AG09309 (cell line): ENCODE measurements around the gene CDK15.

Experiments
- DNase-seq: peaks from one replicate; pipeline ENCODE4 v3.0.0-alpha.2; 2010; ENCODE audit warnings: low read depth
- H3K4me3 ChIP-seq: 2 replicates; pipeline ENCODE4 v1.5.1; 2011; ENCODE audit warnings: mild to moderate bottlenecking, low read depth, low read length, moderate library complexity; ENCODE audit not compliant: control insufficient read depth
- TF ChIP-seq, protein P1 (sequence below): IDR thresholded peaks from 2 replicates; pipeline ENCODE4 v1.5.1; 2011; ENCODE audit warnings: mild to moderate bottlenecking, low read depth, low read length, inconsistent platforms; ENCODE audit not compliant: insufficient read depth, control insufficient read depth; ENCODE audit errors: missing control alignments

The CDK15 gene

DNA sequence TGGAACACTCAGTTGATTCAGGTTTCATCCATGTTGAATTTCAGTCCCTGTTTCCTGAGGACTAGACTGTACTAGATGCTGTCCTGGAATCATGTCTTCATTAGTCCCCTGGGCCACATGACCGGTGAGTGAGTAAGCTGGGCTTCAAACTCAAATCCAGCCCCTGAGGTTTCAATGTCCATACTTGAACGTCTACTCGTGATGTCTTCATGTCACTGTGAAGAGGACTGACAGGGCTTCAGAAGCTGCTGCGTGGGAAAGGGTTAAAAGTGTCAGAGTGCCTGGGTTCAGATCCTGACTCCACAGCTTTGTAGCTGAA lies 101.2 kb downstream of the CDK15 start:
- no peak overlapping the region for H3K4me3 ChIP-seq
- no peak for DNase-seq
- TF ChIP-seq, protein P1, sequence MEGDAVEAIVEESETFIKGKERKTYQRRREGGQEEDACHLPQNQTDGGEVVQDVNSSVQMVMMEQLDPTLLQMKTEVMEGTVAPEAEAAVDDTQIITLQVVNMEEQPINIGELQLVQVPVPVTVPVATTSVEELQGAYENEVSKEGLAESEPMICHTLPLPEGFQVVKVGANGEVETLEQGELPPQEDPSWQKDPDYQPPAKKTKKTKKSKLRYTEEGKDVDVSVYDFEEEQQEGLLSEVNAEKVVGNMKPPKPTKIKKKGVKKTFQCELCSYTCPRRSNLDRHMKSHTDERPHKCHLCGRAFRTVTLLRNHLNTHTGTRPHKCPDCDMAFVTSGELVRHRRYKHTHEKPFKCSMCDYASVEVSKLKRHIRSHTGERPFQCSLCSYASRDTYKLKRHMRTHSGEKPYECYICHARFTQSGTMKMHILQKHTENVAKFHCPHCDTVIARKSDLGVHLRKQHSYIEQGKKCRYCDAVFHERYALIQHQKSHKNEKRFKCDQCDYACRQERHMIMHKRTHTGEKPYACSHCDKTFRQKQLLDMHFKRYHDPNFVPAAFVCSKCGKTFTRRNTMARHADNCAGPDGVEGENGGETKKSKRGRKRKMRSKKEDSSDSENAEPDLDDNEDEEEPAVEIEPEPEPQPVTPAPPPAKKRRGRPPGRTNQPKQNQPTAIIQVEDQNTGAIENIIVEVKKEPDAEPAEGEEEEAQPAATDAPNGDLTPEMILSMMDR = no peak

DNA sequence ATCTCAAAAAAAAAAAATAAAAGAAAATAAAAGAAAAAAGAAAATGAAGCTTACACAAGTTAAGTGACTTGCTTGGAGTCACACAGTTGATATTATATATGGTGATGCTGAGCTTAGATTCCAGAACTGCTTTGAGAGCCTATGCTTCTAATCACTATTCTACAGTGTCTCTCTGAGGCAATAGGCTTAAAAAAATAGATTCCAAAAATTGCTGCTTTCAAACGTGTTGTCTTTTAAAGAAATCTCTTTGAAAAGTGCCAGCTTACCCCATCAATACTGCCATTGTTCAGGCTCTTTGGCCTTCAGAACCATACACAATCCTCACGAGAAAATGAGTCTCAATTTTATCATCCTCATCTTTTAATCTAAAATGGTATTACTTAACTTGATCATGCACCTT lies 102.6 kb downstream of the CDK15 start:
- DNase-seq = no peak
- H3K4me3 ChIP-seq = no peak overlapping the region
- TF ChIP-seq, protein P1 = no peak

DNA sequence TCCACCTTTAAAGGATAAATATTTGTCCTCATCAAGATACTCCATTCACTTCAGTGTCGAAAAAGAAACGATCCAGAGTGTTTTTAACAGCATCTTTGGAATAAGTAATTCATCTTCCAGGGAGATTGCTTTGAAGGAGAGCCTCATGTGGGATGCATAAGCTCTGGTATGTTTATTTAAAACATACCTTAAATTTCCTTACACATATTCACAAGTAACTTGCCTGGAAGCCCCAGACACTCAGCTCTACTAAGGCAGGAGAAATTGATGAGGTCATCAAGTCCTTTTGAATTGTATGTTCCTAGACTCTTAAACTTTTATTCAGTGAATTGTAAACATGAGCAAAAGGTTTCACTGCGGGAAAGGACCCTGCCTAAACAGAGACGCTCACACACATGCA lies 103.0 kb downstream of the CDK15 start:
- peak; percentile 52 for DNase-seq
- peak overlapping the region; percentile 11 for H3K4me3 ChIP-seq
- TF ChIP-seq, protein P1 = no peak

DNA sequence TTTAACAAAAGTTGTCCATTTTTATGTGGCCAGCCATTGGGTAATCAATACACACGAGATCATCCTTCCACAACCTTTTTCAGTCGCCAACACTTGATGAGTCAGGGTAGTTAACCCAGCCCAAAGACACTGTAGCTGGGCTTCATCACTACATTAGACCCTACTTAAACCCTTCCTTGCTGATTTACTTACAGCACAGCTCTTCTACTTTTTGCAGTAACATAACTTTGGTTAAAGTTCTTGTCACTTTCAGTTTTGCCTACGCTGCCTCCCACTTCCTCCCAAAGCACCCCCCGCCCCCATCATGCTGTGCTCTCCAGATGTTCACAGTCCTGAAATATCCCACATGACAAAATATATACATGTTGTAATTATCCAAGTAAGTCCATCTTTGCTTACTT lies 103.6 kb downstream of the CDK15 start:
- peak; percentile 44 for DNase-seq
- H3K4me3 ChIP-seq = peak overlapping the region; percentile 11
- TF ChIP-seq, protein P1 = no peak

DNA sequence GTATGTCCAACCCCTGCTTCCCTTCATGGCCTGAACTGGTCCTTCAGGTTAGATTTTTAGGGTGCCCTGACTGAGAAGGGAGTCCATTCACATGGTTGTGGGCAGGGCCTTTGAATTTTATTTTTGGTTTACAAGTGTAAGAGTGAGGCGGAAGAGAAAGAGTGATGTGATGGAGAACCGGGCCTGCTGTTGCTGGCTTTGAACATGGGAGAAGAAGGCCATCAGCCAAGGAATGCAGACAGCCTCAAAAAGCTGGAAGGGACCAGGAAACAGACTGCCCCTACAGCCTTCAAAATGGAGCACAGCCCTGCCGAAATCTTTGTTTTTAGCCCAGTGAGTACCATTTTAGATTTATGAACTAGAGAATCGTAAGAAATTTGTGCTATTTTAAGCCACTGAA lies 105.0 kb downstream of the CDK15 start:
- H3K4me3 ChIP-seq = no peak overlapping the region
- TF ChIP-seq, protein P1 = no peak
- DNase-seq = no peak

DNA sequence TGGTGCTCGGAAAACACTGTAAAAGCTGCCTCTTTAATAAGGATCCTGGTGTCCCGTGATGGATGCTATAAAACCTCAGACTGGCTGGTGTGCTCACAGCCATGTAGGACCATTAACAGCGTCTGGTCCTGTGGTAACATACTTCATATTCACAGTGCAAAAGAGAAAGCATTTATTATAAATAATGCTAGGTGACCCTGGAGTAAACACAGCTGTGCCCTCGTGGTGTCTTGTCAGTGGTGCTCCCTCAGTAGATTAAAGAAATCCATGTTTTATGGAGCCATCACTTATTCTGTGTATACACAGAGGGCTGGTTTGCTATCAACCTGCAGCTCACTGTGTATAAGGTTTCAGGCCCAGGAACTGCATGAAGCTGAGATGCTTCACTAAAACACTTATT lies 106.9 kb downstream of the CDK15 start:
- no peak overlapping the region for H3K4me3 ChIP-seq
- TF ChIP-seq, protein P1 = no peak
- no peak for DNase-seq

DNA sequence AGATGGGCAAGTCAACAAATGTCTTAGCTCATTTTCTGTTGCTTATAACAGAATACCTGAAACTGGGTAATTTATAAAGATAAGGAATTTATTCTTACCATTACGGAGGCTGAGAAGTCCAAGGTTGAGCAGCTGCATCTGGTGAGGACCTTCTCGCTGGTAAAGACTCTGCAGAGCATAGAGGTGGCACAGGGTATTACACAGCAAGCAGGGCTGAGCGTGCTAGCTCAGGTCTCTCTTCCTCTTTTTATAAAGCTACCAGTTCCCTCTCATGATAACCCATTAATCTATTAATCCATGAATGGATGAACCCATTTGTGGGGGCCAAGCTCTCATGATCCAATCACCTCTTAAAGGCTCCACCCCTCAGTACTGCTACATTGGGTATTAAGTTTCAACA lies 109.1 kb downstream of the CDK15 start:
- no peak for DNase-seq
- no peak overlapping the region for H3K4me3 ChIP-seq
- TF ChIP-seq, protein P1 = no peak
